Fibroblast of skin of abdomen (primary cell): ENCODE results near the gene CENPP.

Source experiments
- DNase-seq: peaks from one replicate; pipeline ENCODE4 v3.0.0-alpha.2; 2013

Gene CENPP

GRCh38 chr9:92482329-92482728 lies 156.6 kb downstream of the CENPP start, which contains the start of gene ASPN:
ASPN (minus strand) TSS chr9:92482506.
- peak; percentile 82 for DNase-seq

- DNase-seq = no peak
Measured at GRCh38 chr9:92482805-92483204, 157.1 kb downstream of the CENPP start.

- no peak for DNase-seq
Measured at GRCh38 chr9:92483627-92484545, 158.1 kb downstream of the CENPP start.

GRCh38 chr9:92484563-92484962 lies 158.8 kb downstream of the CENPP start:
- DNase-seq = no peak

GRCh38 chr9:92486371-92486770 lies 160.6 kb downstream of the CENPP start:
- no peak for DNase-seq

- DNase-seq = peak; percentile 70
Measured at GRCh38 chr9:92488681-92489550, 163.2 kb downstream of the CENPP start.

GRCh38 chr9:92492781-92493401 lies 167.1 kb downstream of the CENPP start:
- no peak for DNase-seq

GRCh38 chr9:92493749-92494387 lies 168.1 kb downstream of the CENPP start:
- DNase-seq = no peak

GRCh38 chr9:92494856-92495255 lies 169.1 kb downstream of the CENPP start:
- DNase-seq = peak; percentile 54

GRCh38 chr9:92496396-92497176 lies 170.8 kb downstream of the CENPP start:
- peak; percentile 53 for DNase-seq

- DNase-seq = no peak
Measured at GRCh38 chr9:92499701-92500100, 173.9 kb downstream of the CENPP start.

GRCh38 chr9:92500725-92501124 lies 175.0 kb downstream of the CENPP start:
- DNase-seq = no peak

- no peak for DNase-seq
Measured at GRCh38 chr9:92501671-92502393, 176.1 kb downstream of the CENPP start.

GRCh38 chr9:92503156-92503555 lies 177.4 kb downstream of the CENPP start:
- no peak for DNase-seq

- no peak for DNase-seq
Measured at GRCh38 chr9:92504881-92505280, 179.1 kb downstream of the CENPP start.

GRCh38 chr9:92506184-92506857 lies 180.6 kb downstream of the CENPP start:
- DNase-seq = peak; percentile 96

- no peak for DNase-seq
Measured at GRCh38 chr9:92507005-92507404, 181.3 kb downstream of the CENPP start.

- no peak for DNase-seq
Measured at GRCh38 chr9:92507496-92507895, 181.7 kb downstream of the CENPP start.

- DNase-seq = no peak
Measured at GRCh38 chr9:92508018-92508820, 182.5 kb downstream of the CENPP start.
